Skeletal muscle cell (primary cell): ENCODE results near the gene GRIN1.
"Not testable (repeated sequence)": the region's sequence is repeated elsewhere in the genome, so short reads cannot be mapped to it uniquely, and the experiment has no call there.

Experiments used
- DNase-seq: peaks from one replicate; pipeline ENCODE4 v3.0.0-alpha.2; 2010; ENCODE audit warnings: low read depth
- H3K4me3 ChIP-seq: 2 replicates; pipeline ENCODE4 v1.5.1; 2011; ENCODE audit warnings: low read depth, mild to moderate bottlenecking, control low read depth, low read length, moderate library complexity

Gene GRIN1

GRCh38 chr9:137127301-137128157 is 11.4 kb upstream of the GRIN1 start:
- no peak overlapping the region for H3K4me3 ChIP-seq
- no peak for DNase-seq

- H3K4me3 ChIP-seq = peak overlapping the region; percentile 79
- no peak for DNase-seq
Observed at GRCh38 chr9:137128158-137128861, 10.6 kb upstream of the GRIN1 start.

- no peak for DNase-seq
- peak overlapping the region; percentile 79 for H3K4me3 ChIP-seq
Observed at GRCh38 chr9:137128862-137129455, 10.0 kb upstream of the GRIN1 start.

- DNase-seq = peak; percentile 76
- peak overlapping the region; percentile 79 for H3K4me3 ChIP-seq
Observed at GRCh38 chr9:137129456-137130175, 9.3 kb upstream of the GRIN1 start.

GRCh38 chr9:137130176-137130755 is 8.7 kb upstream of the GRIN1 start:
- DNase-seq = no peak
- peak overlapping the region; percentile 79 for H3K4me3 ChIP-seq

- no peak overlapping the region for H3K4me3 ChIP-seq
- no peak for DNase-seq
Observed at GRCh38 chr9:137134191-137134590, 4.8 kb upstream of the GRIN1 start.

- H3K4me3 ChIP-seq, DNase-seq: not testable (repeated sequence)
Observed at GRCh38 chr9:137135154-137135553, 3.8 kb upstream of the GRIN1 start.

GRCh38 chr9:137136261-137136880 is 2.6 kb upstream of the GRIN1 start:
- no peak for DNase-seq
- no peak overlapping the region for H3K4me3 ChIP-seq

GRCh38 chr9:137136881-137137607 is 1.9 kb upstream of the GRIN1 start:
- DNase-seq = no peak
- H3K4me3 ChIP-seq = no peak overlapping the region

- DNase-seq = no peak
Observed at GRCh38 chr9:137138058-137138721, 764 bp upstream of the GRIN1 start.

DNA sequence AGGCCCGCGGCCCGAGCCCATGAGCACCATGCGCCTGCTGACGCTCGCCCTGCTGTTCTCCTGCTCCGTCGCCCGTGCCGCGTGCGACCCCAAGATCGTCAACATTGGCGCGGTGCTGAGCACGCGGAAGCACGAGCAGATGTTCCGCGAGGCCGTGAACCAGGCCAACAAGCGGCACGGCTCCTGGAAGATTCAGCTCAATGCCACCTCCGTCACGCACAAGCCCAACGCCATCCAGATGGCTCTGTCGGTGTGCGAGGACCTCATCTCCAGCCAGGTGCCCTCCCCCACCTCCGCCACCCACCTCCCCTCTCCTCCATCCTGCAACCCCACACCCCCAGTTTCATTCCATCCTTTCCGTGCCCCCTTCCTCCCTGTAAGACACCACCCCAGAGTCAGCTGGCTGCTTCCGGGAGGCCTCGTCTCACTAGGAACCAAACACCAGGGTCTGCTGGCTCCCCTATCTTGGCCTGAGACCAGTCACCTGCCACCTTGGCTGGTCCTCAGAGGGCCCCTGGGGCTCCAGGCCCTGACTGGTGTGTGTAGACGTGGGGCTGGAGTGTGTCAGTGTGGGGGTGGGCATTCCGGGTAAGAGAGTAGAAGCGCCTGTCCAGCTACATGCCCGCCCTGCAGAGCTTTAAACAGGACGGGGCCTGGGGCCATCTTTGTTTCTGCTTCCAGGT is 655 bp downstream of the GRIN1 start:
- DNase-seq = no peak
- no peak overlapping the region for H3K4me3 ChIP-seq

More at GRCh38 chr9:137138058-137138721, 764 bp upstream of the GRIN1 start:
- H3K4me3 ChIP-seq = no peak overlapping the region

- DNase-seq = no peak
- no peak overlapping the region for H3K4me3 ChIP-seq
Observed at GRCh38 chr9:137140151-137141012, 1.4 kb downstream of the GRIN1 start.

DNA sequence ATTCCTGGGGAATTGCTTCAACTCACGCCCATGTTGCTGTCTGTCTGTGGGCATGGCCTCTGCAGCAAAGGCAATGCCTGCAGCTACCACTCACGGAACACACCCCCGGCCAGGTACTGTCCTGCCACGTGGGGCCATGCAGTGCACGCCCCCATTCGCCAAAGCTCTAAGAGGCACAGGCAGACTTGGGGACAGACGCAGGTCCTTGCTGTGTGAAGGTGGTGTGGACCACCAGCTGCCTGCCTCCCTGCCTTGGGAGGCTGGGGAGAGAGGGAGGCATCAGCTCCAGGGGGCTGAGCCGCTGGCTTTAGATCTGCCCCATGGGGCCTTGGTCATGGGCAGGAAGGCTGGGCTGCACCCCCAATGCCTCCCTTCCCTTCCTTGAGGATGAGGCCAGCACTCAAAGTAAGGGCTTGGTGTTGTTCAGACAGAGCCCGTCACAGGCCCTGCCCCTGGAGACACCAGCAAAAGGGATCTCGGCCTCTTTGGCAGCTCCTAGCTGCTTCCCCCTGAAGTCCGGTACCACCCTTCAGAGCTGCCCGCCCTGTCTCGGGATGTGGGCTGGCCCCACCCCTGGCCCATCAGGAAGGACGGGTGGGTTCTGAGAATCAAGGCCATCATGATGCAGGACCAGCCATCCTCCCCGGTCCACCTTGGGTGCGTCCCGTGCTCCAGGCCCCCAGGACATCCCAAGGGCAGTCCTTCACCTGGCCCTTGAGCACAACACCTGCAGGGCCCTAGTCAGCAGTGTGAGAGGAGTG is 2.3 kb downstream of the GRIN1 start:
- no peak for DNase-seq
- H3K4me3 ChIP-seq = no peak overlapping the region

- H3K4me3 ChIP-seq = no peak overlapping the region
- no peak for DNase-seq
Observed at GRCh38 chr9:137141976-137142936, 3.3 kb downstream of the GRIN1 start.

- no peak for DNase-seq
Observed at GRCh38 chr9:137143459-137143858, 4.5 kb downstream of the GRIN1 start.

More at GRCh38 chr9:137143459-137143858, 4.5 kb downstream of the GRIN1 start:
- no peak overlapping the region for H3K4me3 ChIP-seq
